A549 (cell line): ENCODE results near the gene SLC38A7. TPM values are rescaled to one million over a fixed set of nuclear protein-coding genes. Genes with fewer than 3 reads are reported as not detected.

Experiments used
- ATAC-seq, 2 experiments: fragments of 200-7000 bp in 1 of 2; fragments of >200 bp in 1 of 2; cut with Nextera tagmentation in 1 of 2; cut with Tn5 transposase in 1 of 2; 3 replicates each; pipeline versions ENCODE4 v1.8.0 to v1.9.1; 2018 to 2020; ENCODE audit warnings: mild to moderate bottlenecking in 1 of 2, moderate library complexity in 1 of 2
- CTCF ChIA-PET: fragments of 300-600 bp; sonication (Branson Sonifier 250); formaldehyde crosslinking; extraction: SDS; loops from one replicate; lab custom pipeline; 2021; ENCODE audit warnings: antibody characterized with exemption, inconsistent platforms; lab: Yijun Ruan, JAX
- POLR2A ChIA-PET: fragments of 350-600 bp; formaldehyde crosslinking; extraction: SDS; loops from one replicate; lab custom pipeline; 2021; ENCODE audit warnings: antibody characterized with exemption, inconsistent platforms; lab: Yijun Ruan, JAX
- DNase-seq, 2 experiments: peaks; one replicate each; pipeline versions ENCODE4 v3.0.0 to v3.0.0-alpha.2; 2011 to 2016; ENCODE audit warnings: low read depth in 1 of 2, low spot score in 1 of 2
- FAIRE-seq: peaks from 2 replicates; lab custom pipeline; 2011; peaks lifted over from hg19 to GRCh38; lab: Jason Lieb, UNC
- H3K27ac ChIP-seq, 2 experiments: fragments of >200 bp; sonication (Bioruptor Twin); formaldehyde crosslinking; 3 replicates each; pipeline ENCODE4 v1.5.1; 2016 to 2017
- H3K4me1 ChIP-seq: fragments of >200 bp; sonication (Bioruptor Twin); formaldehyde crosslinking; 3 replicates; pipeline ENCODE4 v1.6.1; 2016
- H3K4me2 ChIP-seq: fragments of >200 bp; sonication (Bioruptor Twin); formaldehyde crosslinking; 3 replicates; pipeline ENCODE4 v1.6.1; 2016
- H3K4me3 ChIP-seq: fragments of >200 bp; sonication (Bioruptor Twin); formaldehyde crosslinking; 3 replicates; pipeline ENCODE4 v1.5.1; 2016
- H3K9me3 ChIP-seq: fragments of >200 bp; sonication (Bioruptor Twin); formaldehyde crosslinking; 3 replicates; pipeline ENCODE4 v1.6.1; 2016
- ATOH8 ChIP-seq: fragments of 250-450 bp; sonication (Bioruptor Pico); IDR thresholded peaks from 2 replicates; pipeline ENCODE4 v1.5.0; 2020; ENCODE audit warnings: low read depth, mild to moderate bottlenecking, moderate library complexity
- BHLHE40 ChIP-seq: IDR thresholded peaks from 2 replicates; pipeline ENCODE4 v1.6.1; 2012; ENCODE audit warnings: low read depth, low read length, inconsistent platforms
- CBX2 ChIP-seq: fragments of 200-600 bp; sonication (generic); IDR thresholded peaks from 2 replicates; pipeline ENCODE4 v1.6.1; 2016; ENCODE audit warnings: low read depth, mild to moderate bottlenecking, borderline replicate concordance
- CBX8 ChIP-seq: fragments of 200-600 bp; sonication (generic); IDR thresholded peaks from 2 replicates; pipeline ENCODE4 v1.6.1; 2016
- CEBPB ChIP-seq, 2 experiments: fragments of >200 bp in 1 of 2; sonication (Bioruptor Twin) in 1 of 2; formaldehyde crosslinking in 1 of 2; IDR thresholded peaks; 2 replicates each; pipeline ENCODE4 v1.6.1; 2012 to 2016
- CHD4 ChIP-seq: fragments of 200-600 bp; sonication (generic); IDR thresholded peaks from 2 replicates; pipeline ENCODE4 v1.6.1; 2016; ENCODE audit warnings: antibody characterized with exemption, mild to moderate bottlenecking, borderline replicate concordance
- CTCF ChIP-seq: fragments of >200 bp; sonication (Bioruptor Twin); formaldehyde crosslinking; IDR thresholded peaks from 3 replicates; pipeline ENCODE4 v1.5.1; 2016
- EHF ChIP-seq: fragments of 250-450 bp; sonication (Bioruptor Pico); IDR thresholded peaks from 2 replicates; pipeline ENCODE4 v1.5.0; 2020; ENCODE audit warnings: mild to moderate bottlenecking
- EHMT2 ChIP-seq: fragments of 200-600 bp; sonication (generic); IDR thresholded peaks from 2 replicates; pipeline ENCODE4 v1.6.1; 2016; ENCODE audit warnings: antibody characterized with exemption, low read depth, mild to moderate bottlenecking, moderate library complexity
- EP300 ChIP-seq, 2 experiments: fragments of >200 bp; sonication (Bioruptor Twin); formaldehyde crosslinking; IDR thresholded peaks; 2 replicates in 1 of 2; 3 replicates in 1 of 2; pipeline ENCODE4 v1.6.1; 2016 to 2017
- ESRRA ChIP-seq: fragments of 150-350 bp; IDR thresholded peaks from 2 replicates; pipeline ENCODE4 v1.6.1; 2014; ENCODE audit warnings: mild to moderate bottlenecking, low read length, borderline replicate concordance
- FOXS1 ChIP-seq: fragments of 250-450 bp; sonication (Bioruptor Pico); IDR thresholded peaks from 2 replicates; pipeline ENCODE4 v1.5.0; 2020; ENCODE audit warnings: mild to moderate bottlenecking, moderate library complexity
- HDAC2 ChIP-seq: fragments of 200-600 bp; sonication (generic); IDR thresholded peaks from 2 replicates; pipeline ENCODE4 v1.6.1; 2016
- HEYL ChIP-seq: fragments of 250-450 bp; sonication (Bioruptor Pico); IDR thresholded peaks from 2 replicates; pipeline ENCODE4 v1.8.0; 2021; ENCODE audit warnings: mild to moderate bottlenecking, moderate library complexity
- HOXB13 ChIP-seq: fragments of 250-450 bp; sonication (Bioruptor Pico); IDR thresholded peaks from 2 replicates; pipeline ENCODE4 v1.5.0; 2020; ENCODE audit warnings: low read depth, mild to moderate bottlenecking, moderate library complexity
- HOXB5 ChIP-seq: fragments of 250-450 bp; sonication (Bioruptor Pico); IDR thresholded peaks from 2 replicates; pipeline ENCODE4 v1.5.0; 2020; ENCODE audit warnings: mild to moderate bottlenecking, moderate library complexity
- JUNB ChIP-seq: fragments of >200 bp; sonication (Bioruptor Twin); formaldehyde crosslinking; IDR thresholded peaks from 2 replicates; pipeline ENCODE4 v1.6.1; 2016
- MAFK ChIP-seq: fragments of 450-650 bp; IDR thresholded peaks from 2 replicates; pipeline ENCODE4 v1.6.1; 2014; ENCODE audit not compliant: partially characterized antibody
- MYC ChIP-seq: IDR thresholded peaks from 2 replicates; pipeline ENCODE4 v1.6.1; 2012; ENCODE audit warnings: mild to moderate bottlenecking, inconsistent platforms, low read length, improper control_type of control experiment, borderline replicate concordance
- NFE2L2 ChIP-seq: fragments of 150-350 bp; conservative IDR thresholded peaks from 2 replicates; pipeline ENCODE4 v1.6.1; 2014; ENCODE audit warnings: low read length
- NPAS2 ChIP-seq: fragments of 250-450 bp; sonication (Bioruptor Pico); IDR thresholded peaks from 2 replicates; pipeline ENCODE4 v1.8.0; 2022; ENCODE audit warnings: mild to moderate bottlenecking, moderate library complexity, borderline replicate concordance
- PBX3 ChIP-seq: IDR thresholded peaks from 2 replicates; pipeline ENCODE4 v1.6.1; 2012
- POLR2A ChIP-seq: IDR thresholded peaks from 2 replicates; pipeline ENCODE4 v1.6.1; 2012; ENCODE audit warnings: mild to moderate bottlenecking, low read length
- POLR2AphosphoS2 ChIP-seq: conservative IDR thresholded peaks from 2 replicates; pipeline ENCODE4 v1.6.1; 2012; ENCODE audit warnings: low read length, improper control_type of control experiment, inconsistent platforms
- RAD21 ChIP-seq, 2 experiments: fragments of >200 bp in 1 of 2; sonication (Bioruptor Twin) in 1 of 2; formaldehyde crosslinking in 1 of 2; IDR thresholded peaks in 1 of 2; conservative IDR thresholded peaks in 1 of 2; 2 replicates in 1 of 2; 3 replicates in 1 of 2; pipeline ENCODE4 v1.6.1; 2012 to 2018; ENCODE audit warnings: inconsistent platforms in 1 of 2
- RCOR1 ChIP-seq: fragments of 150-350 bp; IDR thresholded peaks from 2 replicates; pipeline ENCODE4 v1.6.1; 2014; ENCODE audit warnings: antibody characterized with exemption, low read length, low read depth
- REST ChIP-seq: fragments of 200-600 bp; sonication (generic); IDR thresholded peaks from 2 replicates; pipeline ENCODE4 v1.6.1; 2016; ENCODE audit warnings: antibody characterized with exemption, mild to moderate bottlenecking, moderate library complexity
- RFX5 ChIP-seq: fragments of 450-650 bp; IDR thresholded peaks from 2 replicates; pipeline ENCODE4 v1.7.1; 2014; ENCODE audit warnings: antibody characterized with exemption, mild to moderate bottlenecking, moderate library complexity
- RNF2 ChIP-seq: fragments of 200-600 bp; sonication (generic); IDR thresholded peaks from 2 replicates; pipeline ENCODE4 v1.6.1; 2016; ENCODE audit warnings: low read depth, mild to moderate bottlenecking, antibody characterized with exemption, moderate library complexity, borderline replicate concordance
- SREBF2 ChIP-seq: fragments of 450-650 bp; IDR thresholded peaks from 2 replicates; pipeline ENCODE4 v1.6.1; 2014; ENCODE audit warnings: mild to moderate bottlenecking, moderate library complexity
- TFCP2L1 ChIP-seq: fragments of 250-450 bp; sonication (Bioruptor Pico); IDR thresholded peaks from 2 replicates; pipeline ENCODE4 v1.5.0; 2021; ENCODE audit warnings: mild to moderate bottlenecking
- ZSCAN20 ChIP-seq: fragments of 250-450 bp; sonication (Bioruptor Pico); IDR thresholded peaks from 2 replicates; pipeline ENCODE4 v1.8.0; 2022; ENCODE audit warnings: mild to moderate bottlenecking, moderate library complexity
- WGBS: methylation state at CpG from one replicate; pipeline ENCODE4 v1.1.6; 2017; ENCODE audit errors: missing lambda C conversion rate; 5-methylcytosine and 5-hydroxymethylcytosine counted together
- polyA minus RNA-seq: library from RNA; depleted of rRNA, polyadenylated mRNA; stranded (reverse); fragments of >200 nt; gene quantifications from 2 replicates; pipeline ENCODE4 v1.2.3, GENCODE V29; 2011; rRNA and poly(A)+ RNA removed
- polyA plus RNA-seq, 4 experiments: library from polyadenylated mRNA; depleted of rRNA in 3 of 4; stranded (reverse); fragments of >200 nt; fragmentation: RNase III in 1 of 4; extraction: RNeasy Plus Mini Kit Qiagen cat#74134 plus additional on column Dnase treatment in 1 of 4; gene quantifications; 2 replicates in 3 of 4; 3 replicates in 1 of 4; pipeline ENCODE4 v1.2.3, GENCODE V29; 2011 to 2017

The SLC38A7 gene
- polyA plus RNA-seq (2011; rRNA removed) (8.4 and 9.9 TPM in 2 replicates), polyA plus RNA-seq (2017; fragmentation: RNase III; extraction: RNeasy Plus Mini Kit Qiagen cat#74134 plus additional on column Dnase treatment) (16.0 to 19.9 TPM (median 18.2 TPM) in 3 replicates), polyA minus RNA-seq (24.6 and 25.0 TPM in 2 replicates)
- 9.7 and 12.8 TPM in 2 replicates for polyA plus RNA-seq (2012; cell fraction: cytosol; rRNA removed)
- polyA plus RNA-seq (2012; cell fraction: nucleus; rRNA removed): 26.1 and 32.5 TPM in 2 replicates

GRCh38 chr16:58684354-58685083 is at the start of gene SLC38A7:
Gene SLC38A7 (minus strand): TSS chr16:58684770. CDS start chr16:58680126, 4,644 bp downstream.
- DNase-seq (peak; percentile 85 to 97), FAIRE-seq (no peak), ATAC-seq (peak; percentile 96 to 98)
- peak within 1 kb of the TSS; percentile 85 to 95 for H3K27ac ChIP-seq
- H3K9me3 ChIP-seq: no peaks in the 10 kb centered on the region
- H3K4me2 ChIP-seq: peak within 1 kb of the TSS; percentile 85
- WGBS: 8% methylated on average over 38 of the region's 41 CpGs
- H3K4me3 ChIP-seq: peak within 1 kb of the TSS; percentile 85
- H3K4me1 ChIP-seq: peaks cover 11% of the 10 kb centered on the region
- ChIA-PET POLR2A (interaction anchor here (0.6 to 0.8 kb wide), 4 partner anchors 23 to 67 kb away, joined by 3 to 4 read pairs (median 3); partner anchors contain the start of gene GOT2), CTCF (interaction anchor here (1.0 to 1.5 kb wide), 4 partner anchors 12 to 196 kb away, joined by 3 to 8 read pairs (median 4); no protein-coding TSS in a partner anchor)
- no peak for TF ChIP-seq EHF (CRISPR knock-in tag)
- no peak for TF ChIP-seq FOXS1 (CRISPR knock-in tag)
- TF ChIP-seq CTCF: no peak
- no peak for TF ChIP-seq HOXB5 (CRISPR knock-in tag)
- TF ChIP-seq CHD4: no peak
- TF ChIP-seq NPAS2 (CRISPR knock-in tag): no peak
- TF ChIP-seq TFCP2L1 (CRISPR knock-in tag): no peak
- no peak for TF ChIP-seq ESRRA
- TF ChIP-seq ZSCAN20 (CRISPR knock-in tag): no peak
- TF ChIP-seq MAFK: no peak
- no peak for TF ChIP-seq HDAC2
- TF ChIP-seq REST: no peak
- no peak for TF ChIP-seq NFE2L2
- no peak for TF ChIP-seq CBX8
- peak; percentile 74 for TF ChIP-seq BHLHE40
- no peak for TF ChIP-seq HEYL (CRISPR knock-in tag)
- TF ChIP-seq CBX2: no peak
- TF ChIP-seq SREBF2: no peak
- TF ChIP-seq RCOR1: no peak
- no peak; the same call in 1 of the 2 replicates for TF ChIP-seq POLR2A
- TF ChIP-seq MYC: no peak
- TF ChIP-seq RNF2: no peak
- TF ChIP-seq HOXB13: no peak
- no peak for TF ChIP-seq EHMT2
- TF ChIP-seq RFX5: no peak
- no peak for TF ChIP-seq CEBPB (IDR thresholded peaks at IDR 0.05)
- no peak for TF ChIP-seq EP300 (IDR thresholded peaks at IDR 0.05)
- no peak for TF ChIP-seq ATOH8 (CRISPR knock-in tag)
- no peak for TF ChIP-seq PBX3
- TF ChIP-seq RAD21 (conservative IDR thresholded peaks at IDR 0.05 in 1 of 2, IDR thresholded peaks at IDR 0.05 in 1 of 2): no peak
- no peak for TF ChIP-seq POLR2AphosphoS2
- no peak for TF ChIP-seq JUNB
